NCI-H69 (cell line): ENCODE data around the gene CENPX.

Experiments
- DNase-seq: peaks from one replicate; lab custom pipeline; 2025; lab: John Stamatoyannopoulos, UW

The CENPX gene

DNA sequence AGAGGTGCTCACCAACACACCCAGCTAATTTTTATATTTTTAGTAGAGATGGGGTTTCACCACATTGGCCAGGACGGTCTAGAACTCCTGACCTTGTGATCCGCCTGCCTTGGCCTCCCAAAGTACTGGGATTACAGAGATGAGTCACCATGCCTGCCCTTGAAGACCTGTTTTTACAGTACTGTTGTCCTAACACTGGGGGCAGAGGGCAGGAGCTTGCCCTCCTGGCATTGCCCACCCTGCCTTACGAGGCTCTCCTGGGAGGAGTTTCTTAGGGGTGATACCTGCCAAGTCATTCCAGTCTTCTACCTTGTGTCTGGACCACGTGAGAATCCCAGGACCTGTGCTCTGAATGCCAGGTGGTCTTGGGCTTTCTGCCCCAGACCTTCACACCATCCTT lies 42.6 kb downstream of the CENPX start:
- DNase-seq = no peak

DNA sequence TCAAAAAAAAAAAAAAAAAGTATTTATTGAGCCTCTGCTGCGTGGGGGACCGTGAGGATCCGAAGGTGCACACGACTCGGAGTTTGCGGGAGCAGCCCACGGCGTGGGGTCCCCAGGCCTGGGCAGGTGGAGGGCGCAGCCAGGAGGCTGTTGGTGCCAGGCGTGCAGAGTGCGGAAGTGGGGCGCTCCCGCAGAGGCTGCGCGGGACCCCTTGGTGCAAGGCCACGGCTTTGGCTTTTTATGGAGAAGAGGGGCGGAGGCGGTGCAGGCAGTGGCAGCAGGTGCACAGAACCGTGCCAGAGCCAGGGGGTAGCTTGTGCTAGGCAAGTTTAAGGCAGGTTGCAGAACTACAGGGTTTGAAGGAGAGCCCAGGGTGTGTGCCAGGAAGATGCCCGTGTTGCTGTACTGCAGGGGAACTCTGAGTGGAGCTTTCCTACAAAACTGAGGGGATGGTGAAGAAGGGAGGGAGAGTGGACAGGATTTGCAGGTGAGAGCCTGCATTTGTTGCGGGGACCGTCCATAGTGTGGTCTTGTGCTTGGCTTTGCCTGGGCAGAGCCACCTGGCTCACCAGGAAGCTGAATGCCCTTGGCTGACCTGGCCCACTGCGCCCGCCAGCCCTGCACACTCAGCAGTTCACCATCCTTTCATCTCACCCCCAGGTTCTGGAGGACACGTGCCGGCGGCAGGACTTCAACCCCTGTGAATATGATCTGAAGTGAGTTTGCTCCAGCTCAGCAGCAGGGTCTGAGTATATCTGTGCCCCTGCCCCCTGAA lies 44.0 kb downstream of the CENPX start:
- no peak for DNase-seq

DNA sequence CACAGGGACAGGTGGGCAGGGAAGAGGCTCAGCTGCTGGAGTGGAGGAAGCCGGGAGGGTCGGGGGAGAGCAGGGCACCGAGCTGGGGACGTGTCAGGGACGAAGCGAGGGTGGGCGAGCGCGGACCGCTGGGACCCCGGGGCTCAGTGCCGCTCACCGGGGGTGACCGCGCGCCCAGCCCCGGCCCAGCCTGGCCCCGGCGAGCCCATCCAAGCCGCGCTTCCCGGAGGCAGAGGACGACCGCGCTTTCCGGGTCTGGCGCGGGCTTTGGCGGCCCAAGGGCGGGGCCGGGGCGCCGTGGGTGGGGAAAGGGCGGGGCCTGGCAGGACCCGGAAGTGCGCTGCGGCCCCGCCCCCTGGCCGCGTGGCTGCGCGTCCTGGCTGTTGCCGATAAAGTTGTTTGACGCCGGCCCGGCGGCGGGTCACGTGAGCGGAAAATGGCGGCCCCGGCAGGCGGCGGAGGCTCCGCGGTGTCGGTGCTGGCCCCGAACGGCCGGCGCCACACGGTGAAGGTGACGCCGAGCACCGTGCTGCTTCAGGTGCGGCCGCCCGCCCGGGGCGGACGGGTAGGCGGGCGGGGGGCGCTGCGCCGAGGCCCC lies 45.4 kb downstream of the CENPX start, which contains the start of gene ASPSCR1:
TSS of gene ASPSCR1 (plus strand) at position 419 of the 598 bp plus-strand sequence. CDS start at position 437, 18 bp downstream.
- DNase-seq = peak; percentile 96

DNA sequence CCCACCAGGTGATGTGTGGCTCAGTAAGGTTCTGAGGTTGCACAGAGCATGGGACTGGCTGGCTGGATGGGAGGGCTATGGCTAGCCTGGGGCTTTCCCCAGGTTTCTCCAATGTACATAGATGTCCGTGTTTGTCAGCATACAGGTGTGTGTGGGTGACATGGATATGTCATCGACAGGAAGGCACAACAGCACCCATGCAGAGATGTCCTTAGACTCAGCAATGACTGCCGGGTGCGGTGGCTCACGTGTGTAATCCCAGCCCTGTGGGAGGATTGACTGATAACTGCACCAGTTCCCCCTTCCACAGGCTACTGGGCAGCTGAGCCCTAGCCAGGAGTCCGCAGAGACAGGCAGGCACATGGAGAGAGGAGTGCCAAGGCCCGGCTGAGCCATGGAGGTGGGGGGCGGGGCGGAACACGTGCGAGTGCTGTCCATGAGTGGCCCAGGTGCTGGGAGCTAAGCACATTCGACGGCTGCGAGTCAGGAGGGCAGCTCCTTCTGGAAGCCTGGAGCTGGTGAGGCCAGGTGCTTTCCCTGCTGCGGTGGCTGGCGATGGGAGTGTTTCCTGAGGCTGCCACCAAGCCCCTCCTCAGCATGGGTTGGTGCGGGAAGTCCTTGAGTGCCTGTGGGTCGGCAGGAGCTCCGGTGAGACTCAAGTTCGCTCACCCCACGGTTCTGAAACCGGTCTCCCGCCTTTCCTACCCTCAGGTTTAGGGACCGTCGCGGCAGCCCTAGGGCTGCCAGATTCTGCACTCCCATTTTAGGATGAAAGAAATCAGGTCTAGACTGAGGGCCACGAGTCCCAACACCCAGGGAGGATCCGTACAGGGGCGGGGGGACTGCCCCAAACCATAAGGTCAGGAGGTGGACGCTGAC lies 46.1 kb downstream of the CENPX start:
- peak; percentile 72 for DNase-seq

DNA sequence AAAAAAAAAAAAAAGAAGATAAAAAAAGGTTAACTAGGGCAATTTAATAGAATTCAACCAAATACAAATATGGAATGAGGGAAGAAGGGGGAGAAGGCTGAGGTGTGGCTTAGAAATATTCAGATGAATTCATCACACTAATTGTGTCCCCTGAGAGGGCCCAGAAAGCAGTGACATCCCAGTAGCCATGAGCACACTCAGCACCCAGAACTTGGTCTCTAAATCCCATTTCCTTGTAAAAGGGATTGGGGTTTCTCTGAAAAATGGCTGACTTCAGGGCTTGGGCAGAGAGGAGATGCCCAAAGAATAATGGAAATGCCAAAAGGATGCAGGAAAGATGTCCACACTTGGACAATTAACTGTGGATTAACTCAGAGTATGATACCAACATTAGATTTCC lies 49.2 kb downstream of the CENPX start:
- DNase-seq = no peak

DNA sequence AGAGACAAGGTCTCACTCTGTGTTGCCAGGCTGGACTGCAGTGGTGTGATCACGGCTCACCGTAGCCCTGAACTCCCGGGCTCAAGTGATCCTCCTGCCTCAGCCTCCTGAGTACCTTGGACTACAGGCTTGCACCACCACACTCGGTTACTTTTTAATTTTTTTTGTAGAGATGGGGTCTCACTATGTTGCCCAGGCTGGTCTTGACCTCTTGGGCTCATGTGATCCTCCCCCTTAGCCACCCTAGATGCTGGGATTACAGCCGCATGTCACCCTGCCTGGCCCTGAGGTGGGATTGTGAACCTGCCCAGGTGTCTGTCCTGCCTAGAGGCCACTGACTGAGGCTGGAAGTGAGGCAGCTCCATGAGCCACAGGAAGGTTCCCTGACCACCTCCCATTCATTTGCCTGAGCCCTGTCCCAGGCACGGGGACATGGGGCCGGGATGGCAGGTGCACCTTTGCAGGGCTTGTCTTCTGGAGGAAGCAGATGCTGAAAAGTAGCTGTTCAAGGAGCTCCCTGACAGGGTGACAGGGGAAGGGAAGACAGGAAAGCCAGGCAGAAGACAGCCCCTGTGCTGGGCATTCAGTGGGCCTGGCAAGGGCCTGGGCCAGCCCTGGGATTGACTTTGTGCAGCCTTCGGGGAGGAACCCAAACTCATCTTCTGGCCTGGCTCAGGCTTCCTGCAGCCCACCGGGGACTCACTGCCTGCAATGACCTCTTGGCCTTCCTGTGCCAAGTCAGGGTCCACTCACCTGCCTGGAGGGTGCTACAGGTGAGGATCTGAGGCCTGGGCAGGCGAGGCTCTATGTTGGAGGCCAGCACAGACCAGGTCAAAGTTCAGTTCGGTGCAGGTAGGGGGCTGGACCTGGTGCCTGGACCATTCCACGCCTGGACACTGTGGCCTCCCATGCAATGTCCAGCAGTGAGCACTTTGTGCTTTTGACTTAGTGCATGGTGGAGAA lies 53.5 kb downstream of the CENPX start:
- DNase-seq = no peak
